ENCODE measurements around the gene CEP126.

GRCh38 chr11:101867951-101868350 lies 46.9 kb upstream of the CEP126 start:
- no peak for TF ChIP-seq CTCF (IDR thresholded peaks at IDR 0.05)
- TF ChIP-seq POLR2A (IDR thresholded peaks at IDR 0.05) = no peak
- no peak for TF ChIP-seq EP300 (IDR thresholded peaks at IDR 0.05)
- no peak for TF ChIP-seq POLR2AphosphoS5 (IDR thresholded peaks at IDR 0.05)

Data from stomach (tissue), 4 donors.